Measurements from ENCODE around the gene LACTBL1.
"Not testable (repeated sequence)": the region's sequence is repeated elsewhere in the genome, so short reads cannot be mapped to it uniquely, and the experiment has no call there.

The LACTBL1 gene

DNA sequence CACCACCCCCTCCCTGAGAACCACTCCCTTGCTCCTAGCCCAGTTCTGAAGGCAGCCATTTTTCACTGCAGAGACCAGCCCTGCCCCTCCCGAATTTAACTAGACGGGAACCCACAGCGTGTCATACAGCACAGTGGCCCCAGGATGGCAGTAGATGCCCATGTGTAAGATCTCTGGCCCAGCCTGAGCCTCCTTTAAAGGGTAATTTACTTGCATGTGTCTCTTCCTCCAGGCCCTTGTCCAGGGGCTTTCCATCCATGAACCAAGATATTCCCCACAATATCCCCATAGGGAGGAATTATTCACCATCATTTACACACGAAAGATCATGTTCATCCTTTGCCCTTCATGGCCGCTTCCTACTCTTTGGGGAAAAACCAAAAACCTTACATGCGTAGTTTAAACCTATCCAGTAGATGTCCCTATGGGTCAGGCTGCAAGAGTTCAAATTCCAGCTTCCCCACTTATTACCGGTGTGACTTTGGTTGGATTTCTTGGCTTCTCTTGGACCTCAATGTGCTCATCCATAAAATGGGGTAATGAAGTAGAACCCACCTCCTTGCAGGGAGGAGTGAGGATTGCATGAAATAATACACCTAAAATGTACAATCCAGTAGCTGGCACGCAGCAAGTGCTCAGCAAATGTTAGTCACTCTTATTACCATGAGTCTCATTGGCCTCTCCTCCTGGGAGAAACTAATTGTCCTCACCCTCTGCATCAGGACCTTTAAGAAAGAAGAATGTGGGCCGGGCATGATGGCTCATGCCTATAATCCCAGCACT, 4.0 kb upstream of the LACTBL1 start:
- peak; percentile 64 for DNase-seq (ENCODE audit: low spot score)

DNA sequence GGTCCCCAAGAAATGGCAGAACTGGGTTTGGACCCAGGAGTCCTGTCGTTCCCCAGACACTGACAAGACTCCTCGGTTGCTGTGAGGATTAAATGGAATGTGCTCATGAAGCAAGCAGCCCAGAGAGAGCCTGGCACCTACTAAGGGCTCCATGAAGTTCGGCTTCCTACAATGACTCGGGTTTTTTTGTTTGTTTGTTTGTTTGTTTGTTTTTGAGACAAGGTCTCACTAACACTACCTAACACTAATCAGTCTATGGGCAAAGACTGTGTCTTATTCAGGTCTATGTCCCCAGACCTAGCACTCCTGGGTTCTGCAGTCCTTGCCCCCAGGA, 3.4 kb upstream of the LACTBL1 start:
- no peak for DNase-seq (ENCODE audit: low spot score)

DNA sequence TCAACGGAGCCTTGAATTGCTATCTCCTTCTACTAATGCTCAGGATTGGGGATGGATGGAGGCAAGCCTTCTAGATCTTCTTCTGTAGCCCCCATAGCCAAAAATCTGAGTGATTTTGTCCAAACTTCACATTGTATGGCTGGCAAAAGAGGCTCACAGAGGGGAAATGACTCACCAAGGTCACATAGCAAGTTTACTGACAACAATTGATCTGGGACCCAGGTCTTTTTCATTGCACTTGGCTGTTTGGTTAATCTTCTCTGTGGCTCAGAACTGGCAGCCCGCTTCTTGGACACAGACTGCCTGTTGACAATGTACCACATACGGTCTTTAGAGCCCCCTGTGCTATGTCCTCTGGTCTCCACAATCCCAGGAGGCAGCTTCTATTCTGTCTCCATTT, 3.0 kb upstream of the LACTBL1 start:
- no peak for DNase-seq (ENCODE audit: low spot score)

DNA sequence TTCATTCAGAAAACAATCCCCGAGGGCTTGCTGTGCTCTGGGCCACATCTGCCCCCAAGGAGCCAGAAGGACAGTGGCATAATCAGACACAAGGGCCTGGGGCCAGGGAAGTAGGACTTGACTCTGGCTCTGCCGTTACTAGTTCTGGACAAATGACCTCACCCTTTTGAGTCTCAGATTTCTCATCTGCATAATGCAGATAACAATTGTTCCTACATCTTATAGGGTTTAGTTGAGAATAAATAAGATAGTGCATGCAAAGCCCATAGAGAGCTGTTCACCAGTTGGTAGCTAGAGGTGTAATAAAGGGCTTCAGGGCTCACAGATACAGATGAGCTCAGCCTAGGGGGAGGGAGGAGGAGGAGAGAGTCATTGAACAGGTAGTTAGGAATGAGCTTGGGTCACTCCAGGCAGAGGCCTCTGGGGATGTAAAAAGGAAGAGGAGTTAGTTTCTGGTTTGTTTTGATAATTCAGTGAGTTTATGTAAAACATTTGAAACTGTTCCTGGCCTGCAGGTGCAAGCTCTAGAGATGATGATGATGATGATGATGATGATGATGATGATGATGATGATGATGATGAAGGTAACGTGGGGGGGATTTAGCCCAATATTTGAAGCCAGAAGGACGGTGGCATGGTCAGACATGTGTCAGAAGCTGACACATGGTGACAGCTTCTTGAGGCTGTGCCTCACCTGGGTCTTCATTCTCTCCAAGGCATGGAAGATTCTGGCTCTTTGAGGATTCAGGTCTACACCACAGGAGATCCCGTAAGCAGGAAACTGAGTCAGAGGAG, 858 bp downstream of the LACTBL1 start:
- DNase-seq (ENCODE audit: low spot score), result no peak

DNA sequence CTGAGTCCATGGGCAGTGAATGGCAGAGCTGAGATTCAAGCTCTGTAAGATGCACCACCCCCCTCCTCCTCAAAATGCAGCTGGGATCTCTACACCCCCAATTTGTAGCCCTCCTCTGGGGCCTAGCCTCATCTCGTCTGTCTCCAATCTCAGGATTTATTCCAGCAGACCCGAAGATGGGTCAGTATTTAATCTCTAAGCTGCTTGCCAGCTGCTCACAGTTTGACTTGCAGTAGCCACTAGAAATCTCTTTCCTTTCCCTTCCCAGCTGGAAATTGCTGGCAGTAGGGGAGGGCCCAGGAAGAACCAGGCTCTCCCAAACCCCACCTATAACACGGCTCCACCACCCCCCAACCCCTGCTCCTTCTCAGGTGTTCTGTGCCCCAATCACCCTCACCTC, 1.5 kb downstream of the LACTBL1 start:
- DNase-seq (ENCODE audit: low spot score), result no peak

DNA sequence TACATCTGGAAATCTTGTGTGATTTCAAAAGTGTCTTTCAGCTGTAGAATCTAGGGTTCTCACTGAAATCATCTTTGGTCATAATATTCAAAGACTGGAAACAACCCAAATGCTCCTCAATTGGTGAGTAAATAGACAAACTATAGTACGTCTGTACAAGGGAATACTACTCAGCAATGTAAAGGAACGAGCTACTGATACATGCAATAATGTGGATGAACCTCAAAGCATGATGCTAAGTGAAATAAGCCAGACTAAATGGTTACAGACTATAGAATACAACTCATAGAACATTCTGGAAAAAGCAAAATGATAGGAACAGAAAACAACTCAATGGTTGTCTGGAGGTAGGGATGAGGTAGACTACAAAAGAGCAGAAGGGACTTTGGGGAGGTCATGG, 2.6 kb downstream of the LACTBL1 start:
- DNase-seq (ENCODE audit: low spot score), result no peak

DNA sequence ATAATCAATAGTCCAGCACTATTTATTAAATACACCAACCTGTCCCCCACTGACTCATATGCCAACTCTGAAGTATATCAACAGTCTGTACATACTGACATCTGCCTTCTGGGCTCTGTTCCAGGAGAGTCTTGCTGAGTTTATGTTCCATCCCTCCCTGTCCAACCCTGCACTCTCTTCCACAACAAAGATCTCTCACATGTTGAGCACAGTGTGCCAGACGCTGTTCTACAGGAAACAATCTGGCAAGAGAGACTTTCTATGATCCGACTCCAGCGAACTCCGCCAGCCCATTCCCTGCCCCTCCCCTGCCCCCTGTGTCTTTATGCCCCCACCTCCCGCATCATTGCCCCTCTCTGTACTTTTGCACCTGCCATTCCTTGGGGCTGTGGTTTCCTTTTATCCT, 3.4 kb downstream of the LACTBL1 start:
- no peak for DNase-seq (ENCODE audit: low spot score)

DNA sequence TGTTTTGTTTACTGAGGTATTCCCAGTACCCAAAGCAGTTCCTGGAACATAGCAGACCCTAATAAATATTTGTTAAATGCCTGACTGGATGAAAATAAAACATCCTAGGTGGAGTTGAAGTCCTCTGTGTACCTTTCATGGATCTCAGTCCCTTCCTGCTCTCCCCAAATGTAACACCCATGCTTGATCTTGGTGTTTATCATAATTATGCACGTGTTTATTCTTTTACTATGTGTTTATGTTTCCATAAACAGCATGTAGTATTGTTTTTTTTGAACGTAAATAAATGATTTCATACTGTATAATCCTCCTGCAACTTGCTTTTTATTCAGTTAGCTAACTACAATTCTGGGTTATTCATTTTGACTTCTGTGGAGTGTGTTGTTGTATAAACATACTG, 4.8 kb downstream of the LACTBL1 start:
- DNase-seq (ENCODE audit: low spot score), result no peak

DNA sequence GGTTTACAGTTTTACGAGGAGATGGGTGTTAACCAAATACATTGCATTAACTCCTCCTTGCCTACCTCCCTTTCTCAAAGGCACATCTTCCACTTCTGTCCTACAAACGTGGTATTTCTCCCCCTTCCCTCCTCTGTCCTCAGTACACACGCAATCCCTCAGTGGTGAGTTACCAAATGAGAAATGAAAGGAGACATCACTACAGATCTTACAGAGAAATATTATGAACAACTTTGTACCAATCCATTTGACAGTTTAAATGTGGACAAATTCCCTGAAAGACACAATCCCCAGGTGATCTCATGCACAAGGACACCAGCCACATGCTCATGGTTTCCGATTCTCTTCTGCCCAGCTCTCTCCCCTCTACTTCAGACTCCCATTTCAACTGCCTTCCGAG, 6.4 kb downstream of the LACTBL1 start:
- no peak for DNase-seq (ENCODE audit: low spot score)

DNA sequence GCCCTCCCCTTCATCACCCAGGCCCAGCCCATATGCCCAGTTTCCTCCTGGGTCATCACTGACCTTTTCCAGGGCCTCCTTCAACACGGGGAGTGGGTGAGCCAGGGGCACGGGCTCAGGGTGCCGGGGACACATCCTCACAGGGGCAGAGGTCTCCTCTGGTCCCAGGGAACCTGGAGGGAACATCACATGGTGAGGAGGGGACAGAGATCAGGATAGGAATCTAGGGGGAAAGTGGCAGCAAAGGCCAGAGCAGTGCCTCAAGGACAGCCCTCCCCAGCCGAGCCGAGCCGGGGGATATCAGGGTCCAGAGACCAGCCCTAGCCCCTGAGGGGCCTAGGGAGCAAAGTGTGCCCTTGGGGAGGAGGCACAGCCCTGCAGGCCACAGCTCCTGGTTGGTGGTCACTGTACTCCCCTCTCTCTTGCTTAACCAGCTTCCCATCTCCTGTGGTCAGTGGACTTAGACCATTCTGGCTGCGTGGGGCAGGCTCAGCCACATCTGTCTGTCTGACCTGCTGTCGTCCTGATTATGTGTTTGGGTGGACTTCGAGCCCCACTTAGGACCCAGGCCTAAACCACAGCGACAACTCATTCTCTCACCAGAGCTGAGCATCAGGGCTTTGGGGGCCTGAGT, 9.5 kb downstream of the LACTBL1 start:
- DNase-seq (ENCODE audit: low spot score), result no peak

DNA sequence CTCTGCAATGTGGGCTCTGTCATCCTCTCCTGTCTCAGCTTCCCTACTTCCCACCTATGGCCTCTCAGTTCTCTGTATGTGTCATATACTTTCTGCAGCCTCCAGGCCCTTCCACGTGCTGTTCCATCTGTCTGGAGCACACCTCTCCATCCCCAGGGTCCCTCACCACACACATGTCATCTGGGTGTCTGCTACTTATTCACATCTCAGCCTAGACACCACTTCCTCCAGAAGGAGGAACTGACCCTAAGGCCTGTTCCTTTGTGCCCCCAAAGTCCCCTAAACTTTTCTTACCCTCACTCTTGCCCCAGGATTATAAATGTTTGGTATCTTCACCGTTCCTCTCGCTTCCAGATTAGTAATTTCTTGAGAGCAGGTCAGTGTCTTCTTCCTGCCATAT, 10.1 kb downstream of the LACTBL1 start:
- DNase-seq (ENCODE audit: low spot score), result no peak

DNA sequence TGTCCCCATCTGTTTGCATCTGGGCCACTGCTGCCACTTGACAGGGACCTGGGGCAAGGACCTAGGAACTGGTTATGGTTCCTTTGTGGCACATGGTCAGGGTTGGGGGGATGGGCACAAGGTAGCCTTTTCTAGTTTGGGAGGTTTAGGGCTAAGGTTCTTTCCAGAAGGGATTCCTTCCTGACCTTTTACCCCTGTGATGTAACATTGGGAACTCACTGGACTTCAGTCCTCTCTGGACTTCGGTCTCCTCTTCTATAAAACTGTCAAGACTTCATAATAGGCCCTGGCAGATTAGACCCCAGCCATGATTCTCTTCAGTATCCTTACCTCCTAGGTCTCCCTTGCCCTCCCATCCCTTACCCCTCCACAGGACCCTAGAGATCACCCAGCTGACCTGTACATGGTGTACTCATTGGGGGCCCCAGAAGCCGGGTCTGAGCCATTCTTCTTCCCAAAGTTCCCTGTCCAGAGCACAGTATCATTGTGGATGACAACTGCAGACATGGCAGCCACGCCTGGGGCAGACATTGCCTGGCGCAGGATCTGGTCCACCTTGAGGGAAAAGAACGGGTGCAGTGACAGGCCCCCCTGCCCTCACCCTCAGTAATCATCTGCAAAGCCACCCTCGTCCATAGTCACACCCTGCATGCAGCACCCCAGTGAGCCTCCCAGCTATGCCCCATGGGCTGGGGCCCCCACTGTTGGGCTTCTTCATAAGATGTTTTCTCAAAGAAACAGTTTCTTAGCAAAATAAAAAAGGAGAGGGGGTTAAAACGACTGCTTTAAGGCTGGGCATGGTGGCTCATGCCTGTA, 12.9 kb downstream of the LACTBL1 start:
- no peak for DNase-seq (ENCODE audit: low spot score)

DNA sequence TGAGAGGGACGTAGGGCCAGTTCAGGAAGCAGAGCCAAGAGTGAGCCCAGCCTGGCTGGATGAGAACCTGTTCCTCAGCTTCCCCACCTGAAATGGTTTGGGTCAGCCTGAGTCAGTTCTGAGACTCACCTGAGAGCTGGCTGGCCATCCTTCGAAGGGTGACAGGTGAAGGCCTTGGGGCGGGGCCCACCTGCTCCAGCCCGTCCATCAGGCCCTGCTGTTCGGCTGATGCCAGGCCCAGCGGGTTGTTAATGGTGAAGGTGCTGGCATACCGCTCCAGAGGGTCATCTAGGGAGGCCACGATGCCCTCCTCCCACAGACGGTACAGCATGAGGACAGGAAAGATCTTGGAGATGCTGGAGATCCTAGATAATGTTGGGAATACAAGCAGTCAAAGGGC, 14.1 kb downstream of the LACTBL1 start:
- DNase-seq (ENCODE audit: low spot score), result no peak

DNA sequence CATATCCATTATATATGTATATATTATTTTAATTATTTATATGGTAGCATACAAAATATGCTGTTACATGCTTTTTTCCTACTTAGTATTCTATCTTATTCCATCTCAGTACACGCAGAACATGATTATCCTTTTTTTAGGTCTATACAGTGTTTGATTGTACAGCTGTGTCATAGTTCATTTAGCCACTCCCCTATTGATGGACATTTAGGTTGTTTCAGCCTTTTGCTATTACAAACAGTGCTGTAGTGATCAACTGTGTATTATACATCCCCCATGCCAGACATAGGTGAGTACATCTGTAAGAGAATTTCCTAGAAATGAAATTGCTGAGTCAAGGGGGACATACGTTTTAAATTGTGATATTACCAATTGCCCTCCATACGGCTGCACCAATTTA, 15.6 kb downstream of the LACTBL1 start:
- no peak for DNase-seq (ENCODE audit: low spot score)

DNA sequence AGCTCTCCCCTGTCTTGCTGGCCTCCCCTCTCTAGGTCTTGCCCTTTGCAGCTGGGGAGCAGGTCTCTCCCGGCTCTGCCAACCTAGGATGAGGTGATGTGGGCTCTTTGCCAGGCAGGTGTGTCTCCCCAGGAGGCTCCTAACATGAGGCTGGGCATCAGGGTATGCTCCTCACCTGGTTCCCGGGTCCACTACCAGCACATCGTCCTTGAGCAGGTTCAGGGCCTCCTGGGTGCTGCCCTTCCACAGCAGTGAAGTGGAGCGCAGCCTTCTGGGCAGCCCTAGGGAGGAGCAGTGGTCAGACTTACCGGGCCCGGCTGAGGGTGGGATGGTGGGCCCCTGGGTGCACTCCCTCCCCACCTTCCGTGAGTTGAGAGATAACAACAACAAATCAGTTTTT, 17.5 kb downstream of the LACTBL1 start:
- DNase-seq (ENCODE audit: low spot score), result no peak

DNA sequence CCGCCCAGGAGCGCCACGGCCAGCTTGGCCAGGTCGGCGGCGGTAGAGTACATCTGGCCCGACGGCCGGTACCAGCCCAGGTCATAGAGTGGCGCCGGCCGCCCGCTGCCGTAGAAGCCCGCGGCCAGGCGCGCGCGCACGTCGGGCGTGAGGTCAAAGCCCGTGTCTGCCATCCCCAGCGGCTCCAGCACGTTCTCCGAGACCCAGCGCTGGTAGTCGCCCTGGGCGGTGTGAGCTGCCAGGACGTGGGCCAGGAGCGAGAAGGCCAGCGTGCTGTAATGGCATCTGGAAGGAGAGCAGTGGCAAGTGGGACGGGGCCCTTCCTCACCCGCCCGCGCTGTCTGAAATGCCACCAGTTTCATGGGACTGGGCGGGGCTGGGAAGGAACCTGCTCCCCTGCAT, 18.9 kb downstream of the LACTBL1 start:
- DNase-seq (ENCODE audit: low spot score), result no peak

DNA sequence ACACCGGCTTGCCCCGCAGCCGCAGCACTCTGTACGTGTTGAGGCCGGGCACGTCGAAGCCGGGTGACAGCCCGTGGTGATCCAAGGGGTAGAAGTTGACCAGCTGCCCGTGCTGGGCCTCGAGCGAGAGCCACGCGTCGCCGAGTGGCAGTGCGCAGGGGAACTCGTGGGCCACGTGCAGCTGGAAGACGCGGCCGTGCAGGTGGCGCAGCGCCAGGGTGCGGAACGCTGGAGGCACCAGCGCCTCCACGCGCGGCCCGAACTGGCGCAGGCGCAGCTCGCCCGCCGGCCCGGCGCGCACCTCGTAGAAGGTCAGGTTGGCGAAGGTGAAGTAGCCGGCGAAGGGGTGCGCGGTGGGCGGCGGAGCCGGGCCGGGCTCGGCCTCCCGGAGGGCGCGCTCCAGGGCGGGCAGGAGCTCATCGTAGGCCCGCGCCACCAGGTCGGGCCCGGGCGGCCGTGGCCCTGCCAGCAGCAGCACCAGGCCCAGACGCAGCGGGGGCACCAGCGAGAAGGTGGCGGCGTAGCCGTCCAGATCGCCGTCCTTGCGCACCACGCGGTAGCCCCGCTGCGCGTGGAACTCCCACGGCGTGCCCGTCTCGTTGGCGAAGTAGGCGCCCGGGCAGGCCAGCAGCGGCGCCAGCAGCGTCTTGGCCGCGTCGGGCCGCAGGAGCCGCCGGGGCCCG, 19.5 kb downstream of the LACTBL1 start:
- DNase-seq (ENCODE audit: low spot score), result no peak

DNA sequence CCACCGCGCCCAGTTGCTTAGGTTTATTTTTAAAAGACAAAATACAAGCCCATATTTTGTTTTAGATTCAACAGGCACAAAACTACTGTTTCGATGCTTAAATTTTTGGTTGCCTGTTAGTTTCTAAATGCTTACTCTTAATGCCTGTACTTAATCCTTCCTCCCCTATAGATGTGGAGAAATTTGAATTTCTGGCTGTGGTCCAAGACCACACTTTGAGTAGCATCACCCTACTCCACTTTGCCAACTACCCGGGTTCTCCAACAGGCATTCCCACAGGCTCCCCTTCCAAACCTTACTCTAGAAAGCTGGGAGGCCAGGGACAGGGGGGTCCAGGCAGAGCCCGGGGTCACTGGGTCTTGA, 20.0 kb downstream of the LACTBL1 start:
- DNase-seq (ENCODE audit: low spot score), result no peak

DNA sequence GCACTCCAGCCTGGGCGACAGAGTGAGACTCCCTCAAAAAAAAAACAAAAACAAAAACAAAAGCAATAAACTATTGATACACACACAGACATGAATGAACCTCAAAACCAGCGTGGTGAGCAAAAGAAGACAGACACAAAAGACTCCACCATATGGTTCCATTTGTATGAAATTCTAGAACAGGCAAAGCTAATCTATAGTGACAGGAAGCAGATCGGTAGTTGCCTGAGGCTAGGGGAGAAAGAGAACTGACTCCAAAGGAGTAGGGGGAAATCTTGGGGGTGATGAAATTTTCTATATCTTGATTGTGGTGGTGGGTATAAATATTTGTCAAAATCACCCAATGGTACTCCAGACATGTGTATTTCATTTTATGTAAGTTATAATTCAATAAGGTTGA, 20.9 kb downstream of the LACTBL1 start:
- DNase-seq (ENCODE audit: low spot score), result no peak

DNA sequence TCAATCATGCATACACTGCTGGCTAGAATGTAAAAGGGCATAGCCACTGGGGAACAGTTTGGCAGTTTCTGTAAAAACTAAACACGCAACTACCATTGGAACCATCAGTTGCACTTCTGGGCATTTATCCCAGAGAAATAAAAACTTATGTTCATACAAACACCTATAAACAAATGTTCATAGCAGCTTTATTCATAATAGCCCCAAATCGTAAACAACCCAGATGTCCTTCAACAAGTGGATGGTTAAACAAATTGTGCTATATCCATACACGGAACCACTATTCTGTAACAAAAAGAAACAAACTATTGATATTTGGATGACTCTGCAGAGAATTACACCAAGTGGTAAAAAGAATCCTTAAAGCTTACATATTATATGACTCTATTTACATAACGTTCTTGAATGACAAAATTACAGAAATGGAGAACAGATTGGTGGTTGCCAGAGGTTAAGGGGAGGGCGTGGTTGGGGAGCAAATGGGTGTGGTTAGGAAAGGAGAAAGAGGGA, 22.8 kb downstream of the LACTBL1 start:
- DNase-seq (ENCODE audit: low spot score), result no peak

DNA sequence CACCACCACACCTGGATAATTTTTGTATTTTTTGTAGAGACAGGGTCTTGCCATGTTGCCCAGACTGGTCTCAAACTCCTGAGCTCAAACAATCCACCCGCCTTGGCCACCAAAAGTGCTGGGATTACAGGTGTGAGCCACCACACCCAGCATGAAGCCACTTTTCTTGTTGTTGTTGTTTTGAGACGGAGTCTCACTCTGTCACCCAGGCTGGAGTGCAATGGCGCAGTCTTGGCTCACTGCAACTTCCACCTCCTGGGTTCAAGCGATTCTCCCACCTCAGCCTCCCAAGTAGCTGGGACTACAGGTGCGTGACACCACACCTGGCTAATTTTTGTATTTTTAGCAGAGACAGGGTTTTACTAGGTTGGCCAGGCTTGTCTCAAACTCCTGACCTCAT, 27.5 kb downstream of the LACTBL1 start:
- DNase-seq (ENCODE audit: low spot score), result not testable (repeated sequence)

Measured in activated CD4-positive, alpha-beta T cell treated with anti-CD3 and anti-CD28 coated beads, Interleukin-2, Interleukin-4, amounts not matched to agents 100 ng/mL and 50 ng/mL, durations not matched to agents 16 hours and 8 hours (primary cell).